T-helper 22 cell (primary cell): ENCODE results near the gene FRRS1.

Source experiments
- DNase-seq: peaks from one replicate; pipeline ENCODE4 v3.0.0-alpha.2; 2020; ENCODE audit warnings: low read depth

FRRS1 gene

GRCh38 chr1:99674115-99675064 is 92.0 kb downstream of the FRRS1 start:
- no peak for DNase-seq

- DNase-seq, result no peak
Observed at GRCh38 chr1:99673315-99673714, 93.1 kb downstream of the FRRS1 start.

GRCh38 chr1:99672530-99673213 is 93.8 kb downstream of the FRRS1 start:
- DNase-seq, result no peak

- DNase-seq, result no peak
Observed at GRCh38 chr1:99672038-99672437, 94.4 kb downstream of the FRRS1 start.

GRCh38 chr1:99670583-99670982 is 95.9 kb downstream of the FRRS1 start:
- no peak for DNase-seq

- DNase-seq, result no peak
Observed at GRCh38 chr1:99669821-99670220, 96.6 kb downstream of the FRRS1 start.

- no peak for DNase-seq
Observed at GRCh38 chr1:99669376-99669775, 97.1 kb downstream of the FRRS1 start.

- no peak for DNase-seq
Observed at GRCh38 chr1:99665212-99665611, 101.2 kb downstream of the FRRS1 start.

GRCh38 chr1:99663501-99663900 is 102.9 kb downstream of the FRRS1 start:
- DNase-seq, result no peak

GRCh38 chr1:99662539-99663080 is 103.8 kb downstream of the FRRS1 start:
- DNase-seq, result no peak

- no peak for DNase-seq
Observed at GRCh38 chr1:99661780-99662179, 104.7 kb downstream of the FRRS1 start.

- DNase-seq, result no peak
Observed at GRCh38 chr1:99660496-99660895, 105.9 kb downstream of the FRRS1 start.

- no peak for DNase-seq
Observed at GRCh38 chr1:99659755-99660210, 106.7 kb downstream of the FRRS1 start.
